ENCODE results near the gene PDE8B.

Gene PDE8B

DNA sequence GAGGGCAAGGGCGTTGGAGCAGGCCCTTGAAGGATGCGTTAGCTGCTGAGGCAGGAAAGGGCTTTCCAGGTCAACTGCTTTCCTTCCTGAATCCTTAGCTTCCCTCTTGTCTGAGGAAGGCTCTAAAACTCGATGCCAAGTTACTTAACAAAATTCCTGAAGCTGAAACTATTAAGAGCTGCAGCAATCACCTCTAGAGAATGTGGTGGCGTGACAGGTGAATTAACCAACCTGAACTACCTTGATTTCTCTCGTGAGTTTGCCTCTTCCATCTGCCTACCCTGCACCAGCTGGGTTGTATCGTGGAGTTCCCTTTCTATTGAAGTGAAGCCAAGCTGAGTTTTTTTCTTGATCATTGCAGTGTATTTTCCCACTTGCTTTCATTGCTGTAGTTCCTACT is 96.1 kb downstream of the PDE8B start:
- H3K4me3 ChIP-seq (ENCODE audit: low read depth, low read length) = no peak overlapping the region
- 0 out of 2 replicates have a peak, but pooled peaks cover 6% of the 10 kb centered on the region for H3K27me3 ChIP-seq (ENCODE audit: insufficient read depth, low read length)
- no peak overlapping the region for H3K27ac ChIP-seq (ENCODE audit: low read depth, low read length)
- no peaks in the 10 kb centered on the region for H3K36me3 ChIP-seq (ENCODE audit: insufficient read depth, low read length)
- no peak overlapping the region for H2AFZ ChIP-seq (ENCODE audit: low read length, unreplicated experiment)
- no peaks in the 10 kb centered on the region for H3K79me2 ChIP-seq (ENCODE audit: control insufficient read depth, insufficient read depth, low read length, unreplicated experiment)
- H3K4me1 ChIP-seq (ENCODE audit: control insufficient read depth, insufficient read depth, low read length, unreplicated experiment) = no peaks in the 10 kb centered on the region

DNA sequence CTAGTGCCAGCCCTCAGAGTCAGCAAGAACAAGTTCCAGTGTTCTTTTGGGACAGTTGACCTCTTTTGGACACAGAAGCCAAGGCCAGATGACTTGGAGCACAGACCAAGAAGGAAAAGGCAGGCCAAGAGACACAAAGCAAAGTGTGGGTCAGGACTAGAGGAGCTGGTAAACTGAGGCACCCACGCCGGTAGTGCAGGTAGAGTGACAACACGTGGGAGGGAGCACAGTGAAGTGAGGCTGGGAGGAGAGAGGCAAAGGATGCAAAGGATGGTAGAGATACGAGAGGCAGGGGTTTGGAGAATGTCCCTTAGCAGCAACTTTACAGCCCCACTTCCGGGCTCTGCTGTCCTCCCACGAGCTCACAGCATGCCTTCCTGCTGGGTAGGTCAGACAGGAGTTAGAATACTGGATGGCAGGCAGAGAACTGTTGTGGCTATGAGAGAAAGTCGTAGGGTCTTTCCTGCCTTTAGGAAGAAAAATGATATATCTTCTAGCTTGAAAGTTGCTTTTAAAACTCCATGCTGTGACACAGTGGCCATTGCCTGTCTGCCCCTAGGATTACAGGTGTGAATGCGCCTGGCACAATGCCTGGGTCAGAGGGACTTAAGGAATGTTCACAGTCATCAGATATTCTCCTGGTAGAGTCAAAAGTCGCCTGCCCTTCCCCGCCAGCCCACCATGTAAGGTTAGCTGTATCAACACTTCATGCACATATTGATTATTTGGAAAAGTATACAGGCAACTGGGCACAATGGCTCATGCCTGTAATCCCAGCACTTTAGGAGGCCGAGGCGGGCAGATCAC is 97.9 kb downstream of the PDE8B start:
- H3K4me1 ChIP-seq (ENCODE audit: control insufficient read depth, insufficient read depth, low read length, unreplicated experiment) = no peaks in the 10 kb centered on the region
- H3K27me3 ChIP-seq (ENCODE audit: insufficient read depth, low read length) = 0 out of 2 replicates have a peak, but pooled peaks cover 6% of the 10 kb centered on the region
- no peak overlapping the region for H3K27ac ChIP-seq (ENCODE audit: low read depth, low read length)
- H3K79me2 ChIP-seq (ENCODE audit: control insufficient read depth, insufficient read depth, low read length, unreplicated experiment) = no peaks in the 10 kb centered on the region
- no peaks in the 10 kb centered on the region for H3K36me3 ChIP-seq (ENCODE audit: insufficient read depth, low read length)
- no peak overlapping the region for H2AFZ ChIP-seq (ENCODE audit: low read length, unreplicated experiment)
- no peak overlapping the region for H3K4me3 ChIP-seq (ENCODE audit: low read depth, low read length)

DNA sequence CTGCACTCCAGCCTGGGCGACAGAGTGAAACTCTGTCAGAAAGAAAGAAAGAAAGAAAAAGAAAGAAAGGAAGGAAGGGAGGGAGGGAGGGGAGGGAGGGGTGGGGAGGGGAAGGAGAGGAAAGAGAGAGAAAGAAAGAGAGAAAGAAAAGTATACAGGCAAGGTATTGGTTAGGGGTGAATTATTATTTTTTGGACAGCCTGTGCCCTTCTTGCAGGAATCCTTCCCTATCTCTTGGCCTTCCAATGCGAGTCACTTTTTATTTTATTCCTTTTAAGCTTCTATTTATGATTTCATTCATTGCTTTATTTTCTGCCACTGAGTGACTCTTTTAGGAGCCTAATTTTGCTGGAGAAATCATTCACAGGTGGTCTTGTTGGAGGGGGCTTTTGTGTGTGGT is 98.7 kb downstream of the PDE8B start:
- H2AFZ ChIP-seq (ENCODE audit: low read length, unreplicated experiment) = no peak overlapping the region
- H3K36me3 ChIP-seq (ENCODE audit: insufficient read depth, low read length) = no peaks in the 10 kb centered on the region
- 0 out of 2 replicates have a peak, but pooled peaks cover 6% of the 10 kb centered on the region for H3K27me3 ChIP-seq (ENCODE audit: insufficient read depth, low read length)
- H3K4me3 ChIP-seq (ENCODE audit: low read depth, low read length) = no peak overlapping the region
- H3K79me2 ChIP-seq (ENCODE audit: control insufficient read depth, insufficient read depth, low read length, unreplicated experiment) = no peaks in the 10 kb centered on the region
- no peaks in the 10 kb centered on the region for H3K4me1 ChIP-seq (ENCODE audit: control insufficient read depth, insufficient read depth, low read length, unreplicated experiment)
- no peak overlapping the region for H3K27ac ChIP-seq (ENCODE audit: low read depth, low read length)

DNA sequence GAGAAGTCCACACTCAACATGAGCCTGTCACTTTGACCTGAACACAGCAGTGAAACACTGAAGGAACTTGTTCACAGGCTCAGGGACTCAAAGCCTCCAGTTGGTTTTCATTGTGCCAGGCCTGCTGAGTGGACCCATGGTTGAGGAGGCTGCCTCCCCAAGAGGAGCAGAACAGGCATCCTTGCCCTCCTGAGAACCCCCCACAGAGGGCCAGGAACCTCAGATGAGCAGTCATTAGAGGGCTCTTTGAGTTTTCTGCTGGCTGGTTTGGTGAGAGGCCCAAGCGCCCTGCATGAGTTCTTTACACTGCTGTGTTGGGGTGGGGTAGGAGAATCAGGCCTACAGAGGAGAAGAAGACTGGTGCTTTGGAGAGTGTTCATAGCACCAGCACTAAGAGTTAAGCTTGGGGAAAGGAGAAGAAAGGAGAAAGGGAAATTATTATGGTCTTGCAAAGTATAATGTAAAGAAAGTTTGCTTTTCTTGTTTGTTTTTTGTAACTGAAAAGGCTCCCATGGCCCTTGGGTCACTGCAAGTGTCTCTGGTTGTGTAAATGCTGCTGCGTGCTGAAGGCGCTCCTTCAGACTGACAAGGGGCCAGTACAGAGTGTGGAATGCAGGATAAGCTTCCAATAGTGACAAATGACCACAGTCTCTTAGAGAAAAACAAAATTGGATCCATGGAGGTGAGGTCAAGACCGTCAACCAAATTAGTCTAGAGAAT is 100.2 kb downstream of the PDE8B start:
- Histone ChIP-seq H3K27ac (ENCODE audit: low read depth, low read length) (no peak overlapping the region), H3K36me3 (ENCODE audit: insufficient read depth, low read length) (no peaks in the 10 kb centered on the region), H3K4me1 (ENCODE audit: control insufficient read depth, insufficient read depth, low read length, unreplicated experiment) (no peaks in the 10 kb centered on the region), H3K79me2 (ENCODE audit: control insufficient read depth, insufficient read depth, low read length, unreplicated experiment) (no peaks in the 10 kb centered on the region), H3K27me3 (ENCODE audit: insufficient read depth, low read length) (0 out of 2 replicates have a peak, but pooled peaks cover 6% of the 10 kb centered on the region), H2AFZ (ENCODE audit: low read length, unreplicated experiment) (no peak overlapping the region), H3K4me3 (ENCODE audit: low read depth, low read length) (no peak overlapping the region)

DNA sequence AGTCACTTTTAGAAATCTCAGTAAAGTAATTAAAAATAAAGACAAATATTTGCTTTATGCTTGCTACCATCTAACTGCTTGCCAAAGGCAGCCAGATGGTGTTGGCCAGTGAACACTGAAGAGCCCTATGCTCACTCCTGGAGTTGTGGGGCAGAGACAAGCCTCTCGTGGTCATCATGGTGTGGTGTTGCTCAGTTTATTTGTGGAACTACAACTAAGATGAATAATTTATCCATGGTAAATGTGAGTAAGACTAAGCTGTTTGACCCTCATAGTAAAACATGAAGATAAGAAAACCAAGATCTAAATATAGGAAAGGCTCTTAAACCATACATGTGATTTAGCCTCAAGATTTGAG is 100.7 kb downstream of the PDE8B start:
- H2AFZ ChIP-seq (ENCODE audit: low read length, unreplicated experiment) = no peak overlapping the region
- H3K27ac ChIP-seq (ENCODE audit: low read depth, low read length) = no peak overlapping the region
- no peaks in the 10 kb centered on the region for H3K79me2 ChIP-seq (ENCODE audit: control insufficient read depth, insufficient read depth, low read length, unreplicated experiment)
- no peak overlapping the region for H3K4me3 ChIP-seq (ENCODE audit: low read depth, low read length)
- no peaks in the 10 kb centered on the region for H3K36me3 ChIP-seq (ENCODE audit: insufficient read depth, low read length)
- 0 out of 2 replicates have a peak, but pooled peaks cover 6% of the 10 kb centered on the region for H3K27me3 ChIP-seq (ENCODE audit: insufficient read depth, low read length)
- H3K4me1 ChIP-seq (ENCODE audit: control insufficient read depth, insufficient read depth, low read length, unreplicated experiment) = no peaks in the 10 kb centered on the region

DNA sequence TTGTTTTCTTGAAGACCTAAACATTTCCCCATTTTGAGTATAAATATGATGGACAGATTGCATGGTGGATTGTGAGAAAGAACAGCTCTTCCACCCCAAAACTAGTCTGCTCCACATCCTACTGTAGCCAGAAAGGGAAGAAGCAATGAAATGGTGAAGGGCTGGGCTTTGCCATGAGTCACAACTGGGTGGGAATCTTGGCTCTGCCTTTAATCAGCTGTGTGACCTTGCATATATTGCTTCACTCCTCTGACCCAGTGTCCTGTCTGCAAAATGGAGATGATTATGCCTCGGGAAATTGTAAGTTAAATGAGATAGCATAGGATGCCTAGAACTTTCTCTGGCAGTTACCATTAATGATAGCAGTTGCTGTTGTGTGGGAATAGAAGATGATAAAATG is 101.9 kb downstream of the PDE8B start:
- peaks cover 9% of the 10 kb centered on the region for H3K4me1 ChIP-seq (ENCODE audit: control insufficient read depth, insufficient read depth, low read length, unreplicated experiment)
- no peak overlapping the region for H3K4me3 ChIP-seq (ENCODE audit: low read depth, low read length)
- H3K27me3 ChIP-seq (ENCODE audit: insufficient read depth, low read length) = no peaks in the 10 kb centered on the region

DNA sequence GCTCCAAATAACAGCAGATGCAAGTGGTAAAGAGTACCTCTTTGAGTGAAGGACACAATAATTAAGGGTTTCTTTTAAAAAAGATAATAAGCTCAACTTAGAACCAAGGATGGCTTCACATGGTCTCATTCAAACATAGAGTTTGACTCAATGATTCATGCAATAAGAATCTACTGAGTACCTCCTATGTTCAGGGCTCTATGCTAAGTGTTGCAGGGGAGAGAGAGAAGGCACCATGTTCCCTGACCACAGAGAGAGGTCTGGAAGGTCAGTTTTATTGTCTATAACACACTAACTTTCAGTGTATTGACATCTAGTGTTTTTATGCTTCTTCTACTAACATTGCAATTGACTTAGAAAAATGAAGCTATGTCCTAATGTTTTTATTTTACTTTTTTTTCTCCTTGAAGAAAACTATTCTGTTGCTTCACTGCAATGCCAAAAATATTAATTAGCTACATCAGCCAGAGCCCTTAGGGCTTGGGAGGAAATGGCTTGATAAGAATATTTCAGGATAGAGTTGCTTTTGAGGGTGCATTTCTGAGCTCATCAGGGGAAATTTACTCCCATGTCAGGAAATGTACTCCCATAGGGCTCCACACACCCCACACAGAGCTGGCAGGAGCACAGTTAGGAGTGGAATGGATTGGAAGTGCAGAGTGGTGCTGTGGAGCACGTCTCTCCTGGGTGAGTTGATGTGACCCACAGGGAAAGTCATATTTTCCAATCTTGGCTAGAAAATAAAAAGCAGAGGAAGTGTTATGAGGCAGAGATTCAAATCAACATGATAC is 106.6 kb downstream of the PDE8B start:
- no peak overlapping the region for H3K4me3 ChIP-seq (ENCODE audit: low read depth, low read length)
- H3K27me3 ChIP-seq (ENCODE audit: insufficient read depth, low read length) = no peaks in the 10 kb centered on the region
- H3K27ac ChIP-seq (ENCODE audit: low read depth, low read length) = no peak overlapping the region

More for the DNA sequence above, 101.9 kb downstream of the PDE8B start:
- Histone ChIP-seq H3K79me2 (ENCODE audit: control insufficient read depth, insufficient read depth, low read length, unreplicated experiment) (no peaks in the 10 kb centered on the region), H3K27ac (ENCODE audit: low read depth, low read length) (no peak overlapping the region), H3K36me3 (ENCODE audit: insufficient read depth, low read length) (no peaks in the 10 kb centered on the region), H2AFZ (ENCODE audit: low read length, unreplicated experiment) (no peak overlapping the region)

DNA sequence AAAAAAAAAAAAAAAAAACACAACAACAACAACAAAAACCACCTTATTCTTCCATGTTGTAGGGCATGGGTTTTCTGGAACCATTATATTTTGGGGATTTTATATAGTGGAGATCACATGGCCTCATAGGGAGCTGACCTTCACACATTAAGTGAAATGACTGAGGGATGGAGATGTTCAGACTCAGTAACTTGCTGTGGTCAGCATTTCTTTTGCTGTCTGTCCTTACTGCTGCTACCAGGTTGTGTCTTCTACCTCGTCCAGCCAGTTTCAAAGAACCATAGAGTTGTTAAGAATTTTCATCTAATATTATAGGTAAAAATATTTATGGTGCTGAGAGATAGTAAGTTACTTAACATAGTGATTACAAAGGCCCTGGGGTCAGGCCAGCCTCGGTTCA is 107.6 kb downstream of the PDE8B start:
- Histone ChIP-seq H3K27ac (ENCODE audit: low read depth, low read length) (no peak overlapping the region), H2AFZ (ENCODE audit: low read length, unreplicated experiment) (no peak overlapping the region), H3K4me1 (ENCODE audit: control insufficient read depth, insufficient read depth, low read length, unreplicated experiment) (peaks cover 9% of the 10 kb centered on the region), H3K4me3 (ENCODE audit: low read depth, low read length) (no peak overlapping the region), H3K27me3 (ENCODE audit: insufficient read depth, low read length) (no peaks in the 10 kb centered on the region), H3K79me2 (ENCODE audit: control insufficient read depth, insufficient read depth, low read length, unreplicated experiment) (no peaks in the 10 kb centered on the region), H3K36me3 (ENCODE audit: insufficient read depth, low read length) (no peaks in the 10 kb centered on the region)

More for the DNA sequence above, 106.6 kb downstream of the PDE8B start:
- Histone ChIP-seq H2AFZ (ENCODE audit: low read length, unreplicated experiment) (no peak overlapping the region), H3K4me1 (ENCODE audit: control insufficient read depth, insufficient read depth, low read length, unreplicated experiment) (peaks cover 9% of the 10 kb centered on the region), H3K79me2 (ENCODE audit: control insufficient read depth, insufficient read depth, low read length, unreplicated experiment) (no peaks in the 10 kb centered on the region), H3K36me3 (ENCODE audit: insufficient read depth, low read length) (no peaks in the 10 kb centered on the region)

DNA sequence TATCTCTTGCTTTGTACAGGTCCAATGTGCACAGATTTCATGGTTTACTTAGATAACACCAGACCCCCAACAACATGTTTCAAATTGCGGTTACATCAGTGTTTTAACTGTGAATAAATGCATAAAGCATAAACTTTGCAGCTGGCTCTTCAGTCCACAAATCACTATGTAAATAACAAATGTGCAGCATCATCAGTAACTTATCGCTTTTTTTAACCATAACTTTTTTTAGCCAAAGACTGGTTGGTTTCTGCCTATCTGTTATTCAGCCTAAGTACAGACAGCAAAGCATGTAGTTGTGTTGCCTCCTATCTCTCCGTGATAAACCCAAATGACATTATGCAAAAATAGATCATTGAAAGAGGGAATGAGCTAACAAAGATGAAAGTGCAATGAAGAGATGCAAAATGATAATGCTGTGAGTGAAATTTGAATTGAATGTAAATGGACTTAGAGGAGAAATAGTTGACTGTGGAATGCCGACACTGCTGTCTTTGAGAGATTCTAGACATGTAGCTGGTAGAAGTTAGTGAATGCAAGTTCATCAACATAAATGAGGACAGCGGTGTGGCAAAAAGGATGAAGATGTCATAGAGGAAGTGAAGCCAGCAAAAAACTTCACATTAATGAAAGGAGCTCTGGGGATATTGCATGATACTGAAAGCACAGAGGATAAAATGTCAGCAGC is 108.8 kb downstream of the PDE8B start:
- H3K4me3 ChIP-seq (ENCODE audit: low read depth, low read length) = no peak overlapping the region
- no peak overlapping the region for H3K27ac ChIP-seq (ENCODE audit: low read depth, low read length)
- H2AFZ ChIP-seq (ENCODE audit: low read length, unreplicated experiment) = no peak overlapping the region
- no peaks in the 10 kb centered on the region for H3K27me3 ChIP-seq (ENCODE audit: insufficient read depth, low read length)
- H3K79me2 ChIP-seq (ENCODE audit: control insufficient read depth, insufficient read depth, low read length, unreplicated experiment) = no peaks in the 10 kb centered on the region
- peaks cover 9% of the 10 kb centered on the region for H3K4me1 ChIP-seq (ENCODE audit: control insufficient read depth, insufficient read depth, low read length, unreplicated experiment)
- no peaks in the 10 kb centered on the region for H3K36me3 ChIP-seq (ENCODE audit: insufficient read depth, low read length)

DNA sequence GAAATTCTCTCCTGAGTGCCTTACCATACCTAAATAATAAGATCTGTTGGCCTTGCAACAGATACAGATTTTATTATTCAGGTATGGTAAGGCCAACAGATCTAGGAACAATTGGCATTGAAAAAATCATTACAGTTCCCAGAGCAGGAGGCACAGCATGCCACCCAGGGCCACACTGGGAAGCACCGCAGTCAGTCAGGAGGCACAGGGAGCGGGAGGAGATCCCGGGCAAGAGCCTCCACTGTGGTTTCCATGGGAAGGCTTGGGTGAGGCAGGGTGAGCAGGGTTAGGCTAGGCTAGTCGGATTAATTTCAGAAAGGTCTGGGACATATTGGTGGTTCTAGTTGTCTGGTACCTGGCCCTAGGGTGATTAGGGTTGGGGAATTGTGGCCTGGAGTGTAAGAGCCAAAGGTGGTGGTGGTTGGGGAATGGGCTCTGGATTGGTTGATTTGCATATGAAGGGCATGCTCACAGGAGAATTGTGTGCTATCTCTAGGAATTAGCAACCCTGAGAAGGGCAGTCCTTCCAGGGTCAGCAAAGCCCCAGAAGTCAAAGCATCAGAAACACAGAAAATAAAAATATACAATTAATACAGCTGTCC is 111.4 kb downstream of the PDE8B start:
- H2AFZ ChIP-seq (ENCODE audit: low read length, unreplicated experiment) = no peak overlapping the region
- no peak overlapping the region for H3K4me3 ChIP-seq (ENCODE audit: low read depth, low read length)
- peaks cover 6% of the 10 kb centered on the region for H3K4me1 ChIP-seq (ENCODE audit: control insufficient read depth, insufficient read depth, low read length, unreplicated experiment)
- no peaks in the 10 kb centered on the region for H3K36me3 ChIP-seq (ENCODE audit: insufficient read depth, low read length)
- no peaks in the 10 kb centered on the region for H3K79me2 ChIP-seq (ENCODE audit: control insufficient read depth, insufficient read depth, low read length, unreplicated experiment)
- H3K27me3 ChIP-seq (ENCODE audit: insufficient read depth, low read length) = no peaks in the 10 kb centered on the region
- no peak overlapping the region for H3K27ac ChIP-seq (ENCODE audit: low read depth, low read length)
